Hepatocyte (in vitro differentiated cells): ENCODE results near the gene CRLF3. TPM values are rescaled to one million over a fixed set of nuclear protein-coding genes. Genes with fewer than 3 reads are reported as not detected.
"Not testable (repeated sequence)": the region's sequence is repeated elsewhere in the genome, so short reads cannot be mapped to it uniquely, and the experiment has no call there.

Source experiments
- DNase-seq: peaks from one replicate; pipeline ENCODE4 v3.0.0-alpha.2; 2016; ENCODE audit warnings: low spot score
- H2AFZ ChIP-seq: fragments of 200-600 bp; sonication (generic); 2 replicates; pipeline ENCODE4 v1.6.0; 2016; ENCODE audit warnings: antibody characterized with exemption, mild to moderate bottlenecking
- H3K27ac ChIP-seq: fragments of 200-600 bp; sonication (generic); 2 replicates; pipeline ENCODE4 v1.5.1; 2016; ENCODE audit warnings: mild to moderate bottlenecking
- H3K27me3 ChIP-seq: fragments of 200-600 bp; sonication (generic); 2 replicates; pipeline ENCODE4 v1.6.1; 2016
- H3K36me3 ChIP-seq: fragments of 200-600 bp; sonication (generic); replicated peaks from 2 replicates; pipeline ENCODE4 v1.5.1; 2016; ENCODE audit warnings: low read depth; ENCODE audit not compliant: insufficient read depth
- H3K4me1 ChIP-seq: fragments of 200-600 bp; sonication (generic); 2 replicates; pipeline ENCODE4 v1.5.1; 2016; ENCODE audit warnings: mild to moderate bottlenecking, moderate library complexity; ENCODE audit not compliant: insufficient read depth
- H3K4me2 ChIP-seq: fragments of 200-600 bp; sonication (generic); 2 replicates; pipeline ENCODE4 v1.6.0; 2016
- H3K4me3 ChIP-seq: fragments of 200-600 bp; sonication (generic); 2 replicates; pipeline ENCODE4 v1.5.1; 2016; ENCODE audit warnings: mild to moderate bottlenecking
- H3K79me2 ChIP-seq: fragments of 200-600 bp; sonication (generic); 2 replicates; pipeline ENCODE4 v1.6.0; 2017; ENCODE audit warnings: mild to moderate bottlenecking
- H3K9me2 ChIP-seq: fragments of 200-600 bp; sonication (generic); replicated peaks from 2 replicates; pipeline ENCODE4 v1.6.0; 2017; ENCODE audit warnings: mild to moderate bottlenecking; ENCODE audit not compliant: insufficient read depth
- H3K9me3 ChIP-seq: fragments of 200-600 bp; sonication (generic); 2 replicates; pipeline ENCODE4 v1.5.1; 2016; ENCODE audit warnings: low read depth, mild to moderate bottlenecking
- H4K20me1 ChIP-seq: fragments of 200-600 bp; sonication (generic); 2 replicates; pipeline ENCODE4 v1.6.0; 2016; ENCODE audit warnings: mild to moderate bottlenecking; ENCODE audit not compliant: insufficient read depth, poor library complexity, severe bottlenecking
- CTCF ChIP-seq: fragments of 200-600 bp; sonication (generic); IDR thresholded peaks from 2 replicates; pipeline ENCODE4 v1.5.1; 2016; ENCODE audit warnings: antibody characterized with exemption, mild to moderate bottlenecking; ENCODE audit not compliant: poor library complexity
- EZH2 ChIP-seq: fragments of 200-600 bp; sonication (generic); IDR thresholded peaks from 2 replicates; pipeline ENCODE4 v1.6.1; 2016; ENCODE audit warnings: antibody characterized with exemption, mild to moderate bottlenecking, borderline replicate concordance
- EZH2phosphoT487 ChIP-seq: fragments of 200-600 bp; sonication (generic); IDR thresholded peaks from one replicate; pipeline ENCODE4 v1.6.1; 2018; ENCODE audit warnings: antibody characterized with exemption, mild to moderate bottlenecking, low read depth, moderate library complexity; ENCODE audit not compliant: unreplicated experiment, severe bottlenecking
- WGBS: methylation state at CpG from one replicate; pipeline ENCODE4 v1.1.6; 2016; ENCODE audit warnings: low lambda C conversion rate; ENCODE audit errors: missing lambda C conversion rate; 5-methylcytosine and 5-hydroxymethylcytosine counted together
- polyA plus RNA-seq: library from polyadenylated mRNA; unstranded; fragments of >200 nt; fragmentation: Nextera tagmentation; extraction: Ambion mirVana; gene quantifications from 2 replicates; pipeline ENCODE4 v1.2.1, GENCODE V29; 2016
- total RNA-seq: library from RNA; depleted of rRNA; stranded (reverse); fragments of >200 nt; gene quantifications from 2 replicates; pipeline ENCODE4 v1.2.3, GENCODE V29; 2014

CRLF3 gene
- total and polyA plus RNA-seq, 2 experiments from 2014 or later, result 8.4 to 8.7 TPM

GRCh38 chr17:30824002-30824355, 513 bp downstream of the CRLF3 start:
- Histone ChIP-seq H3K27me3 (no peaks in the 10 kb centered on the region), H3K9me2 (no peaks in the 10 kb centered on the region), H2AFZ (peak overlapping the region; percentile 83), H3K4me3 (peak overlapping the region; percentile 66), H3K9me3 (no peaks in the 10 kb centered on the region), H4K20me1 (no peaks in the 10 kb centered on the region), H3K27ac (peak overlapping the region; percentile 87), H3K4me1 (peaks cover 11% of the 10 kb centered on the region), H3K36me3 (no peaks in the 10 kb centered on the region), H3K4me2 (peak overlapping the region; percentile 86), H3K79me2 (peaks cover 48% of the 10 kb centered on the region)
- TF ChIP-seq EZH2phosphoT487, result no peak
- no peak for TF ChIP-seq CTCF
- no peak for TF ChIP-seq EZH2
- whole genome bisulfite sequencing, result 0% methylated on average over 4 of the region's 11 CpGs
- peak; percentile 22 for DNase-seq

GRCh38 chr17:30823421-30823820, 1.1 kb downstream of the CRLF3 start:
- peak overlapping the region; percentile 86 for H3K4me2 ChIP-seq
- H3K36me3 ChIP-seq, result no peaks in the 10 kb centered on the region
- no peaks in the 10 kb centered on the region for H3K27me3 ChIP-seq
- H3K27ac ChIP-seq, result peak overlapping the region; percentile 87
- H3K9me3 ChIP-seq, result no peaks in the 10 kb centered on the region
- H3K4me1 ChIP-seq, result peaks cover 11% of the 10 kb centered on the region
- H4K20me1 ChIP-seq, result no peaks in the 10 kb centered on the region
- TF ChIP-seq EZH2phosphoT487 (no peak), CTCF (no peak), EZH2 (no peak)
- H2AFZ ChIP-seq, result peak overlapping the region; percentile 83
- H3K9me2 ChIP-seq, result no peaks in the 10 kb centered on the region
- peak overlapping the region; percentile 66 for H3K4me3 ChIP-seq
- DNase-seq, result no peak
- peaks cover 53% of the 10 kb centered on the region for H3K79me2 ChIP-seq
- 73% methylated on average over 7 of the region's 7 CpGs for WGBS

DNA sequence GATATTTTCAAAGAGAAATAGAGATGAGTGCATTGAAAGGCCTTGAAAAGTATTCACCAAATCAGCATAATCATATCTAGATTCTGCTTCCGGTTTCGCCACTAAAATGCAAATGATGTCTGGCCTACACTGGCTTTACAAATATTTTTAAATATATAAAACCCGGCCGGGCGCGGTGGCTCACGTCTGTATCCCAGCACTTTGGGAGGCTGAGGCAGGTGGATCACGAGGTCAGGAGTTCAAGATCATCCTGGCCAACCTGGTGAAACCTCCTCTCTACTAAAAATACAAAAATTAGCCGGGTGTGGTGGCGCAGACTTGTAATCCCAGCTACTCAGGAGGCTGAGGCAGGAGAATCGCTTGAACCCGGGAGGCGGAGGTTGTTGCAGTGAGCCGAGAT, 1.6 kb downstream of the CRLF3 start:
- H3K27ac ChIP-seq, H3K27me3 ChIP-seq, H3K4me3 ChIP-seq, H3K9me2 ChIP-seq, H3K9me3 ChIP-seq, H4K20me1 ChIP-seq, DNase-seq, H2AFZ ChIP-seq, H3K36me3 ChIP-seq: not testable (repeated sequence)
- WGBS, result 95% methylated on average over 14 of the region's 14 CpGs
- H3K4me2 ChIP-seq, result peak overlapping the region; percentile 86
- H3K4me1 ChIP-seq, result peaks cover 11% of the 10 kb centered on the region
- peaks cover 56% of the 10 kb centered on the region for H3K79me2 ChIP-seq

DNA sequence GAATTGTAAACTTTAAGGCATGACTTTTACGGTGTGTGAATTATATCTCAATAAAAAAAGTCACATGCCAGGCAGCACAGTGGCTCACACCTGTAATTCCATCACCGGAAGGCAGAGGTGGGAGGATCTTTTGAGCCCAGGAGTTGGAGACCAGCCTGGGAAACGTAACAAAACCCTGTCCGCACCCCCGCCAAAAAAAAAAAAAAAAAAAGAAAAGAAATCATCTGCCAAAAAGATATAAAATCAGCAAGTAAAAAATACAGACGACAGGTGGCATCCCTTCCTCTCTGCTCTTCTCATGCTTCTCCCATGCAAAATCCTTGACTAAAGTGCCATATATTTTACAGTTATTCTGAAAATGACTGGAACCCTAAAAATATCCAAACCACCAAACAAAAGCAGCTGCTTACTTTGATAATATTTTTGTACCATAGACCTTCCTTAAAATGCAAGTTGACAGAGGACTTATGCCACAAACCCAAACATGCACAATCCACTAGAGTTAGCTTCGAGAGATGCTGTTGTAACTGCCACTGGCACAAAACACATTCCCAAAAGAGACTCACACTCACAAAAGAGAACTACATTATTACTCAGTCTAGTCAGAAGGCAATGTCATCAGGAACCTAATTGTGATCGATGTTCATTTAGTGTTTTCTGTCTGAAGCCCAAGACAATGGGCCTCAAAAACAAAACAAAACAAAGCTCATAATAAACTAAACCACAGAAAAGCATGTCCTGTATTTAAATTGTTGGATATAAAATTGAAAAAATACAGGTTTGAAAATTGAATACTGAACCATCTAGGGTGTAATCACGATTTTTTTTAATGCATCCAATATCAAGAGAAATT, 2.4 kb downstream of the CRLF3 start:
- TF ChIP-seq CTCF (no peak), EZH2 (no peak), EZH2phosphoT487 (no peak)
- no peak overlapping the region for H3K4me3 ChIP-seq
- no peak overlapping the region for H2AFZ ChIP-seq
- 80% methylated on average over 9 of the region's 9 CpGs for WGBS
- H3K9me3 ChIP-seq, result no peaks in the 10 kb centered on the region
- peaks cover 11% of the 10 kb centered on the region for H3K4me1 ChIP-seq
- no peaks in the 10 kb centered on the region for H3K27me3 ChIP-seq
- no peak for DNase-seq
- H3K4me2 ChIP-seq, result no peak overlapping the region
- no peaks in the 10 kb centered on the region for H3K36me3 ChIP-seq
- no peaks in the 10 kb centered on the region for H4K20me1 ChIP-seq
- peaks cover 61% of the 10 kb centered on the region for H3K79me2 ChIP-seq
- H3K27ac ChIP-seq, result no peak overlapping the region
- no peaks in the 10 kb centered on the region for H3K9me2 ChIP-seq
